GM19438 (cell line): ENCODE data around the gene IL15RA.
"Not testable (repeated sequence)": the region's sequence is repeated elsewhere in the genome, so short reads cannot be mapped to it uniquely, and the experiment has no call there.

Experiments used
- ATAC-seq: cut with Tn5 transposase; IDR thresholded peaks from one replicate; pipeline ENCODE4 v1.9.1; 2021; ENCODE audit warnings: low read depth; ENCODE audit not compliant: unreplicated experiment

Gene IL15RA

GRCh38 chr10:5952731-5953385 is 24.5 kb downstream of the IL15RA start:
- ATAC-seq, result no peak

GRCh38 chr10:5951721-5952407 is 25.5 kb downstream of the IL15RA start:
- no peak for ATAC-seq

- no peak for ATAC-seq
Measured at GRCh38 chr10:5951167-5951711, 26.1 kb downstream of the IL15RA start.

GRCh38 chr10:5949009-5949759 is 28.2 kb downstream of the IL15RA start:
- no peak for ATAC-seq

- no peak for ATAC-seq
Measured at GRCh38 chr10:5948208-5948585, 29.1 kb downstream of the IL15RA start.

- ATAC-seq, result no peak
Measured at GRCh38 chr10:5947471-5948207, 29.7 kb downstream of the IL15RA start.

GRCh38 chr10:5946786-5947185 is 30.6 kb downstream of the IL15RA start:
- no peak for ATAC-seq

GRCh38 chr10:5946419-5946775 is 30.9 kb downstream of the IL15RA start:
- not testable (repeated sequence) for ATAC-seq

- ATAC-seq, result no peak
Measured at GRCh38 chr10:5945561-5946418, 31.6 kb downstream of the IL15RA start.

GRCh38 chr10:5945190-5945509 is 32.2 kb downstream of the IL15RA start:
- no peak for ATAC-seq

GRCh38 chr10:5944389-5945189 is 32.8 kb downstream of the IL15RA start:
- no peak for ATAC-seq

- no peak for ATAC-seq
Measured at GRCh38 chr10:5943536-5943935, 33.8 kb downstream of the IL15RA start.

- ATAC-seq, result no peak
Measured at GRCh38 chr10:5942474-5942873, 34.9 kb downstream of the IL15RA start.

- no peak for ATAC-seq
Measured at GRCh38 chr10:5942001-5942400, 35.3 kb downstream of the IL15RA start.

- ATAC-seq, result no peak
Measured at GRCh38 chr10:5941579-5941978, 35.8 kb downstream of the IL15RA start.

GRCh38 chr10:5940807-5941218 is 36.5 kb downstream of the IL15RA start:
- ATAC-seq, result no peak

- ATAC-seq, result no peak
Measured at GRCh38 chr10:5938291-5938690, 39.1 kb downstream of the IL15RA start.

- no peak for ATAC-seq
Measured at GRCh38 chr10:5937016-5937415, 40.3 kb downstream of the IL15RA start.

GRCh38 chr10:5935628-5936027 is 41.7 kb downstream of the IL15RA start:
- ATAC-seq, result no peak
